Measurements from ENCODE around the gene ITGA1.
A peak's percentile ranks its signal among the peaks of the same experiment; 100 is the strongest.
"Not testable (repeated sequence)": the region's sequence is repeated elsewhere in the genome, so short reads cannot be mapped to it uniquely, and the experiment has no call there.

ITGA1 gene

DNA sequence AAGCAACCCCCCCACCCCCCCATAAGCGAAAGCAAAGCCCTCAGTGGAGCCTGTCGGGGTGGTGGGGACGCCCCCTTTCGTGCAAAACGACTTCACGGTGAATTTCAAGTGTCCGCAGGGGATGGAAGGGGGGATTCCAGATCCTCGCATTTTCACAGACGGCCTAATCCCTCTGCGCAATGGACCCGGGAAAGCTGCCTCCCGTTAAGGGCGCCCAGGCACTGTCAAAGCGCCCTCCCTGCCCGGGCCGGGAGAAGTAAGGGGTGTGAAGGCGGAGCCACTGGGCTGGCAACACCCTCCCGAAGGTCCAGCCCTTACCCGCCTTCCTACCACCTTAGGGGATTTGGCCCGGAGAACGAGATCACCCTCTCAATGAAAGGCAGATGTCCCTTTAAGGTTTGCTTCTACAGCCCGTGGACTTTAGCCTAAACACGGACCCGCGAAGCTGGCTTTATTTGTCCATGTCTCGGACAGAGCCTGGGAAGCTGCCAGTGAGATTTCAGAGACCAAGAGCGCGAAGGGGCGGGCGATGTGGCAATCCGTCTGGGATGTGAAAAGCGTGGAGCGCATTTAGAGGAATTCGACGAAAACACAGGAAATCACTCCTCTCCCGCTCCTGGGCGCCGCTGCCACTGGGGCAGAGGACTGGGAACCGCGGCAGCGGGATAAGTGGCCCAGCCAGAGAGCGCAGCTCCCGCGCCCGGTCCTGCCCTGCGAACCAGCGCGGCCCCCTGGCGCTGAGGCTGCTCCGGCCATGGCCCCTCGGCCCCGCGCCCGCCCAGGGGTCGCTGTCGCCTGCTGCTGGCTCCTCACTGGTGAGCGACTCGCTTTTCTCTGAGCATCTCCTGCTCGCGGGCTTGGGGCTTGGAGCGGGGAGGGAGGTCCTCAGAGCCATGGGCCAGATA is at the start of gene ITGA1, which contains the start of gene PELO:
Gene ITGA1, plus strand, starts transcription at position 317 of the 905 bp plus-strand sequence. Its CDS starts 438 bp downstream, at position 755.
Gene PELO, plus strand, starts transcription at position 317 of the 905 bp plus-strand sequence. CDS start 12,479 bp downstream, outside the sequence.
- DNase-seq (ENCODE audit: low read depth in 2 of 2) = peak in 1 of 2 donors; percentile 49

DNA sequence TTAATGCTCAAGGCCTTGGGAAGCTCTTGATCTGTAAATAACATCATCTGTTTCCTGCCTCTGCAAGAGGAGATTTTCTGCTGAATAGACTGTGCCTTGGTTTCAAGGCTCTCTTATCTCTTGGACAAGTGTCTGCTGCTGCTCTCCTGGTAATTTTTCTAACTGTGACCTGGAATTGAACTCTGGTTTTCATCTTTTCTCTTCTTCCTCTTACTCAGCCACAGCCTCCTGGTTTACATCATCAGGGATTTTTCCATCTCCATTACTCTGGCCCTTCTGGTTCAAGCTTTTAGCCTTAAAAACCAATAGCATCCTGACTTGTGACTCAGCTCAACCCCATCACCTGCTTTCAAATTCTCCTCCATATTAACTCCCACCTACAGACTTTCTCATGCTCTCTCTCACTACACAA is 49.6 kb upstream of the ITGA1 start:
- DNase-seq (ENCODE audit: low read depth in 2 of 2) = no peak

DNA sequence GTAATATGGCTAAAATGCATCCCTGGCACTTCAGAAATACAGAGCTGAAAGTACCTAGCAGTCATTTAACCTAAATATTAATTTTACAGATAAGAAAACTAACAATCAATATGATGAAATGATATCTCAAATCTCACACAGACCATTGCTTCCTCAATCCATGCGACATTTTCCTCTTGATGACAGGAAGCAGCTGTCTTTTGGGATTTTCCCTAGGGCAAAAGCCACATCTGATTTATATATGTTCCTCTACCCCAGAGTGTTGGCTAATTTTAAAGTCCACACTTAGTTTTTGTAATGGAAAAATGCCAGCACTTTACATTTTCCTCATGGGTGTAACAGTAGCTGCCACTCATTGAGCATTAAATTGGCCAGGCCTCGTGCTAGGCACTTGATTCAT is 47.7 kb upstream of the ITGA1 start:
- no peak for DNase-seq (ENCODE audit: low read depth in 2 of 2)

- DNase-seq (ENCODE audit: low read depth in 2 of 2) = no peak
Observed at GRCh38 chr5:52743012-52743411, 44.7 kb upstream of the ITGA1 start.

GRCh38 chr5:52743529-52743928 is 44.2 kb upstream of the ITGA1 start:
- DNase-seq (ENCODE audit: low read depth in 2 of 2) = no peak

- DNase-seq (ENCODE audit: low read depth in 2 of 2) = no peak
Observed at GRCh38 chr5:52743970-52744369, 43.7 kb upstream of the ITGA1 start.

GRCh38 chr5:52744867-52745458 is 42.8 kb upstream of the ITGA1 start:
- not testable (repeated sequence) for DNase-seq (ENCODE audit: low read depth in 2 of 2)

DNA sequence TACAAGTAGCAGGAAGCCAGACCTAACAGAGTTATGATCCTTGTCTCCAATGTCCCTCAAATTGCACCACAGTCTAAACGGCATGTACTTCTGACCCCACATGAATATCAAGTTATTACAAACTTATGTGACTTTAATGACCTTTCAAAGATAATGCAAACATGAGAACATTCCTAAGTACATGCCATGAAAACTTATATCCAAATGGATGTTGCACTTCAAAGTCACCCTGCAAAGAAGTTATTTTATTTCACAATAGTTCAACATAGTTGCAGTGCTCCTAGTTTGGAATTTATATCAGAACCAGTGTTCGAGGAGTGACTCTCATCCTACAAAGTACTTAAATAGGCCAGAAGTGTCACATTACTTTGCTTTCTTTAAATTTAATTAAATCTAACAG is 41.2 kb upstream of the ITGA1 start:
- no peak for DNase-seq (ENCODE audit: low read depth in 2 of 2)

- DNase-seq (ENCODE audit: low read depth in 2 of 2) = no peak
Observed at GRCh38 chr5:52748590-52748989, 39.1 kb upstream of the ITGA1 start.

DNA sequence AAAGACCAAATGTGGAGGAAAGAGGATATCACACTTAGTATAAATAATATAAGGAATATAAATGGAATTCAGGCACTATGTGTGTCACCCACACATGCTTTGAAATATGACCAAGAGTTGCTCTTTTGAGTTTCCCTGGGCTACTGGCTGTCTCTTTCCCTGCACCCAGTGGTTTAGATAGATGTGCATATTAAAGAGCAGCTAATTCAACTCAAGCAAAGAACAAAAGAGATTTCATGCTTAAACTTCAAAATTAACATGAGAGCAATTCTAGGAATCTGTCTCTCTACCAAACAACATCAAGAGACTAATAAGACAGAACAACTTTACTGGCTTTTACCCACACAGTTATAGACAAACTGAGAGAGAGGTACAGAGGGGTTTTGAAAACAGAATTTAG is 38.0 kb upstream of the ITGA1 start:
- no peak for DNase-seq (ENCODE audit: low read depth in 2 of 2)

DNA sequence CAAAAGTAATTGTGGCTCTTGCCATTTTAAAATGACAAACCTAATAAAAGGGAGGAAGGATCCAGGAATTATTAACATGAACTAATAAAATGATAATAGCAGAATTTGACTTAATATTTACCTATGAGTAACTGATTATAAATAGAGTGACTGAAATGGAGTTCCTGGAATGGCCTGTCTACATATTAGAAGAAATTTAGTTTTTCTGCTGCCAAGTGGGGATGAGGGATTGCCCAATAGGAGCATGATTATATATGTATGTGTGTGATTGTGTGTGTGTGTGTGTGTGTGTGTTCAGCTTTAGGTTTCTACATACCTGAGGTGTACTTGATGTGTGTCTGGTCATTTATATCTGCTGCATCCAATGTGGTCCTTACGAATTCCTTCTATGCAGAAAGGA is 36.6 kb upstream of the ITGA1 start:
- DNase-seq (ENCODE audit: low read depth in 2 of 2) = no peak

DNA sequence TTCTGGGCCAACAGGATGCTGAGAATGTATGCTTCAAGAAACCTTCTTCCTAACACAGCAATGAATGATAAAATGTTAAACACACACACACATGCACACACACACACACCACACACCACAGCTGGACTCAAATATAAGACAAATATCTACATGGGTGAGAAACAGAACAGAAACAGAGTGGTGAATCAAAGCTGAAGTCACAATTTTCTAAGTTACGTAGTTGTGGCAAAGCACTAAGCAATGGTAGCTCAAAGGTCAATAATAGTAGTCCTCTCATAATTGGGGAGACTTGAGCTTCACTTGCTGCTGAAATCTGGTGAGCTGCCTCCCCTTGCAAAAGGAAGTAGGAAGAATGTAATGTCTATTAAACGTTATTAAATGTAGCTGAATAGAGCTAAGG is 33.7 kb upstream of the ITGA1 start:
- DNase-seq (ENCODE audit: low read depth in 2 of 2) = no peak

DNA sequence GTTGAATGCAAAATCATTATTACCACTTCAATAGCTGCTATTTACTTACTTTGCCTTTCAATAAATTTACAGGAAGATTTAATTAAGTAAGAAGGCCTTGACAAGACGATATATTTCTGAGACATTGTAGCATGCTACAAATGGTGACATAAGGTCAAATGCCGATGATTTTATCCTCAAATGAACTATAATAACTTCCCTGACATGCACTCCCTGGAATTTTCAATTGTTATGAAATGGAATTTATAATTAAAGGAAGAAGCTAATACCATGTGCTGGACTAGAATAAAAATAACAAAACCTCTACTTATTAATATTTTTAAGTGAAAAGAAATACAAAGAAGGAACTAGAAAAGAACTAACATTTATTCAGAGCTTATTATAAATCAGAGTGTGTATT is 30.2 kb upstream of the ITGA1 start:
- no peak for DNase-seq (ENCODE audit: low read depth in 2 of 2)

GRCh38 chr5:52758014-52758413 is 29.7 kb upstream of the ITGA1 start:
- no peak for DNase-seq (ENCODE audit: low read depth in 2 of 2)

- DNase-seq (ENCODE audit: low read depth in 2 of 2) = no peak
Observed at GRCh38 chr5:52759331-52759730, 28.4 kb upstream of the ITGA1 start.

DNA sequence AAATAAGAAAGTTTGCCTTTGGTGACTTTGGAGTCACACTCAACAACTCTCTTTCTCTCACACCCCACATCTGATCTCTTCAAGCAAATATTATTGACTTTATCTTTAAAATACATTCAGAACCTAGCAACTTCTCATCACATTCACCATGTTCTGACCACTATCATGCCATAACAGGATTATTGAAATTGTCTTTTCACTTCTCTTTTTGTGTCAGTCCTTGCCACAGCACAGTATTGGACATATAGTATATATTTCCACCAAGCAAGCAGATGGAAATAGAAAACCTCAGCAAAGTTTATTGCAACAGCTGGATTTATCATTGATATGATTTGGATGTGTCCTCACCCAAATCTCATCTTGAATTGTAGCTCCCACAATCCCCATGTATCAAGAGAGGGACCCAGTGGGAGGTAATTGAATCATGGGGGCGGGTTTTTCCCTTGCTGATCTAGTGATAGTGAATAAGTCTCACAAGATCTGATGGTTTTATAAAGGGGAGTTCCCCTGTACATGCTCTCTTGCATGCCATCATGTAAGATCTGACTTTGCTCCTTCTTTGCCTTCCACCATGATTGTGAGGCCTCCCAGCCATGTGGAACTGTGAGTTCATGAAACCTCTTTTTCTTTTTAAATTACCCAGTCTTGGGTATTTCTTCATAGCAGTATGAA is 26.9 kb upstream of the ITGA1 start:
- DNase-seq (ENCODE audit: low read depth in 2 of 2) = no peak

DNA sequence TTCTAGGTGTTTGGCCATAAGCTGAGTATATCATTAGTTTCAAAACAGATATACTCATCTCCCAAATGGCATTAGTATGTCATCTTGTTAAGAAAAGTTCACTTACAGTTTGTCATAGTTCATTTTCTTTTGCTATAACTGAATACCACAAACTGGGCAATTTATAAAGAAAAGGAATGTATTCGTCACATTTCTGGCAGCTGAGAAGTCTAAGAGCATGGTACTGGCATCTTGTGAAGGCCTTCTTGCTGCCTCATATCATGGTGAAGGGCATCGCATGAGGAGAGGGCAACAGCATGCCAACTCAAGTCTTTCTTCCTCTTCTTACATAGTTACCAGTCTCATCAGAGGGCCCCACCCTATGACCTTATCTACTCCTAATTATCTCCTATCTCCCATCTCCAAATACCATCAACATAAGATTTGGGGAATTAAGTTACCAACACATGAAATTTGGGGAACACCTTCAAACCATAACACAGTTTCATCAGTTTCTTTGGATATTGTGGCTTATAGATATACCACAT is 20.4 kb upstream of the ITGA1 start:
- DNase-seq (ENCODE audit: low read depth in 2 of 2) = no peak

DNA sequence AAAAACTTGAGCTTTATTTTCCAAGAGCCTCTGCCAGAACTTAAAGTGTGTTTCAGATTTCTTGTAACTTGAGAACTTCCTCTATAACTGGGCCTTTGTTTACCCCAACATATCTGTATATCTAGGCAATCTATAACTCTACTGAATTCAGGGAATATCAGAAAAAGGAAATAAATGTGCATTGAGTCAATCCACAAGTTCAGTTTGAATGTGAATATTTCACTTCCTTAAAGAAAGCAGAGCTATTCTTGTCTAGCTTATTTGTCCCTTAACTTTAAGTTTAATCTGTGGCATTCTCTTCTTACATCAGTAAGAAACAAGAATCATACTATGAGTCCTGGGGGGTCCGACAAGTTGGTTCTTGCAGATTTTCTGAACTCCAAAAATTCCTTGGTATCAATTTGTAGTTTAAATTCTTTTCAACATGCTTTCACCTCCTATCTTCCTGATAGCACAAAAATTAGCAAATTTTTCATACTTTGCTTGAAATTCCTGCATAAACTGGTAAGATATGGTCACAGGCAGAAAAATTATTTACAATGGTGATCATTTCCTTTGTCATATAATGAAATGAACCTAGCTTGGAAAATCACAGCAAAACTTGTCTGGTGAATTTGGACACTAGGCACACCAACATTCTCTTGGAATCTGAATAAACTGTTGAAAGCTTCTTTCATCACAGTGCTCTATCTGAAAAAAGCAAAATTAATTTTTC is 19.8 kb upstream of the ITGA1 start:
- no peak for DNase-seq (ENCODE audit: low read depth in 2 of 2)

DNA sequence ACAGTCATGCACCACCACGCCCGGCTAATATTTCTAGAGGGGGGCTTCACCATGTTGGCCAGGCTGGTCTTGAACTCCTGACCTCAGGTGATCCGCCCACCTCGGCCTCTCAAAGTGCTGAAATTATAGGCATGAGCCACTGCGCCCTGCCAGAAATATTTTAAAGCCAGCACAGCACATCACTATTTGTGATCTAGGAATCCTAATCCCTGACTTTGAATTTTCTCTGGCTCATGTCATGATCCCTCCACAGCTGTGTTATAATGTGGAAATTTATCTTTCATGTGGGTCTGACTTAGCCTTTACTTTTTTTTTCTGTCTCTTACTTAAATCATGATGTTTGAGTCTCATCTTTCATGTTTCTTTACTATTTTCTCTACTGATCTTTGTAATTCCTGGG is 18.7 kb upstream of the ITGA1 start:
- no peak for DNase-seq (ENCODE audit: low read depth in 2 of 2)

GRCh38 chr5:52770287-52770939 is 17.3 kb upstream of the ITGA1 start:
- DNase-seq (ENCODE audit: low read depth in 2 of 2) = no peak
